Stimulated activated CD8-positive, alpha-beta memory T cell treated with anti-CD3 and anti-CD28 coated beads, Interleukin-12 subunit alpha, Interleukin-12 subunit beta, amount 100 ng/mL, for 4 hours (primary cell): ENCODE data around the gene TJP1.

Experiments used
- DNase-seq: peaks from one replicate; pipeline ENCODE4 v3.0.0-alpha.2; 2020; ENCODE audit warnings: low read depth

The TJP1 gene

DNA sequence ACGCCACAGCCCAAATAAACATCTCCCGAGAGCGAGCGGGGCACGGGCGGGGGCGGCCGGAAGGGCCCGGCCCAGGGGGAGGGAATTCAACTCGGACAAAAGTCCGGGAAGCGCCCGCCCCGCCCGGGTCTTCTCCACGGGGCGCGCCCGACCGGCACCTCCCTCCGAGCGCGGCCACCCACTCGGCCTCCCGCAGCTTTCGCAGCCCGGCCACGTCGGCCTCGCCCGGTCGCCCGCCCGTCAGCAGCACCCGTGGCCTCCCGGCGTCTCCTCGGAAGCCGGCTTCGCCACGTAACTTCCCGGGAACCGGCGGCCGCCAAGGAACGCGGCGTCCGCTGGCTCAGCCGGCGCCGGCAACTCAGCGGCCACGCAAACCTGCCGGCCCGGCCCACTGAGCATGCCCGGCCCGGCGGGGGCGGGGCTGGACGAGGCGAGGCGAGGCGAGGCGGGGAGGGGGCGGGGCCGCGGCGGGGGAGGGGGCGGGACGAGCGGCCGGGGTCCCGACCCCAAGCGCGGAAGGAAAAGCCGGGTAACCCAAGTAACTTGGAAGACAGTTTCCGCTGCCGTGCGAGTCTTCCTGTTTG, at the start of gene TJP1:
TSS of gene TJP1 (minus strand) at position 369 of the 584 bp plus-strand sequence. CDS start 440 bp downstream, outside the sequence.
- DNase-seq: no peak

DNA sequence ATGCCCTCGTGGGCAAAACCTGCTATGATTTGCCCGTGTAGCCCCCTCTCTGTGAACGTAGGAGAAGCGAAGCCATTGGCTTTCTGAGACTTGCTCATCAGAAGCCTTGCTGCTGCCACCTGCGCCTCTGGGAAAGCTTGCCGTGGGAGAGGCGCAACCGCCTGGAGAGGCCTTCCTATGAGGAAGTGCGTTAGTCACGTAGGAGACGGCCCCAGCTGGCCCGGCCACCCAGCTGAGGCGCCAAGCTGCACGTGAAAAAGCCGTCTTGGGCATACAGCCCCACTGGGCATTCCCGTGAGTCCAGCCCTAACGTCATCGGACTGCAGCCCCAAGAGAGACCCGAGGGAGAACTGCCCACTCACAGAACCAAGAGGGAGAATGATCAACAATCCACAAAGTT, 49.1 kb upstream of the TJP1 start:
- no peak for DNase-seq

DNA sequence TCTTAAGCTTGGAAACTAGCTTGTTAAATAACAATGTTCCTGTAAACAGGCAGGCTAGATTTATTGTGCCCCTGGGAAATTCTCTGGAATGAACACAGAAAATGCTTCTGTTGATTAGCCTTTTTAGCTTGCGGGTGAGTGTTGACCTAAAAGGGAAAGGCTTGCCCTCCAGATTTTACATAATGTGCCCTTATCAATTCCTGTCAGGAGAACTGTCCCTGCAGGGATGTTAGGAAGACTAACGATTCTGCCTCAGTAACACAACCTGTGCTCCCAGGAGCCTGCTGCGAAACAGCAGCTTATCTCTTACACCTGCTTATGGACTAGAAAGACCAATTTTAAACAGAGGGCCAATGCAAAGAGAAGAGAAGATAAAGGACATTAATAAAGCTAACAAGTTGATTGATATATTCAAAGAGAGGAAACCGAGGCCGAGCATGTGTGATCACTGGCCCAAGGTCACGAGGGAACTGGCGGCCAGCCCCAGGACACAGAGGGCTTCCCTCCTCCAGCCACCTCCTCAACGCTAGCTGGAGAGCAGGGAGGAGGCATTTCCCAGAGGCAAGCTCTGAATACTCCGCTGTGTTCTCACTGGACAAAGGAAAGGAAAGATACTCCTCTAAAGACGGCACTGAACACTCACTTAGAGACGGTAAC, 48.4 kb upstream of the TJP1 start:
- DNase-seq: no peak

DNA sequence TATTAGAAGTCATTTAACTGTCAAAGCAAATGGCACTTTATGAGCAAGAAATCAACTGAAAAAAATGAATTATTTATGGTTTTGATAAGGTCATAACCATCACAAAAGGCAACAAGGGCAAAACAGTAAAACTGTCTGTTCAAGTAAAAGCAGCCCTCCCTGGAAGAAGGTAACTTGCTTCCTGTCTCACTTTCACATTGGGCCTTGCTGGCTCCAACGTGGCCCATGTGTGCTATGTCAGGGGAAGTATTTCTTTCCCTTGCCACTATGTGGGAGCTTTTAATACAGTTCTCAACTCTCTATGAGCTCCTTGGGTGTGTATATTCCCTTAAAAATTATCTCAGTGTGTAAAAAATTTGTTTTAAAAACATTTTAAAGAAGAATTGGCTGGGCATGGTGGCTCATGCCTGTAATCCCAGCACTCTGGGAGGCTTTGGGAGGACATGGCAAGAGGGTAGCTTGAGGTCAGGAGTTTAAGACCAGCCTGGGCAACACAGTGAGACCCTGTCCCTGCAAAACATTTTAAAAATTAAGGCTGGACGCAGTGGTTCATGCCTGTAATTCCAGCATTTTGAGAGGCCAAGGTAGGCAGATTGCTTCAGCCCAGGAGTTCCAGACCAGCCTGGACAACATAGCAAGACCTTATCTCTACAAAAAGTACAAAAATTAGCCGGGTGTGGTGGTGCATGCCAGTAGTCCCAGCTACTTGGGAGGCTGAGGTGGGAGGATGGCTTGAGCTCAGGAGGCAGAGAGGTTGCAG, 45.2 kb upstream of the TJP1 start:
- DNase-seq: no peak

DNA sequence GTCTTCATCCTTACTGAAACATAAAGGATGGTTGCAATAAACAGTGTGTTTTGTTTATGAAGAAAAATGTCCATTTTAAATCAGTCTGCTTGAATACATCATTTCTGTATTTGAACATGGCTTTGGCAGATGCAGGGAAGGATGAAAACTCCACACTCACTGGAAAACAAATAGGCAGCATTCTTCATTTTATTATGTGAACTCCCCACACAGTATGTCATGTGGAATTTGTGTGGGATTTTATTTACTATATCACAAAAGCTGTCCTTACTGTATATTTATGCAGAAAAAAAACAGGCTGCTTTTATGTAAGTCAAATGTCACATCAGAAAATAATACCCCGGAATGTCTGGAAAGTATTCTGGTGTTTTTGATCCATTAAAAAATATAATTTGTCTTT, 44.1 kb upstream of the TJP1 start:
- DNase-seq: no peak

DNA sequence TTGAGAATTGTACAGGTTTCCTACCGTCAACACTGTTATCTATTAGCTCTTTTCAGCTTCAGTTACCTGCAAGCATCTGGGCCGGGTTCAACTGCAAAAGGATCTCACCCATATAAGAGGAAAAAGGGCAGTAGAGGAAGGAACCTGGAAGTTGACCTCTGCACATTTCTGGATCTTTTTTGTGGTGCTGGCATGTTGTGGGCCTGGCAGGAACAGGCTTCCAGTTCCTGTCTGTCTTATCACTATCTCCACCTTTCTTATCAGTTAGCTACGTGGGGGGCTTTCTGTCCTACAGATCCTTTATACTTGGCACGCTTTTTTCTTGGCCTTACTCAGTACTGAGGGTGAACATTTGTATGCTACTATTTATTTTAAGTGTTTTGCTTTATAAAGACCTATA, 42.2 kb upstream of the TJP1 start:
- no peak for DNase-seq

DNA sequence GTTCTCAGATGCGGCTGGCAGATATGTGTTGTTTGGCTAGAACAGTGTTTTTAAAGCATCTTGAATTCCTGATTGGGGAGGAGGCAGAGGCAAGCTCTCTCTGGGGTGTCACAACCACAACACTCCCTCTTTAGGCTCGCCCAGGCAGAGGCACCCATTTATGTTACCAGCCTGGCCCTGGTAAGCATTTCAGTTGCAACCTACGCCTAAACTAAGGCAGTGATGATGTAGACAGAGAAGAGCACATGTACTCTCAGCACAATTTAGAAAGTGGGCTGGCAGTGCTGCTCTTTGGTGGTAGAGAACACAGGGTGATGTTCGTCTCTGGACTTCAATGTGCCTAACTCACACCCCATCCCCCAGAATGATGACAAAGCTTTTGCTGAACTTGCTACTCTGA, 41.2 kb upstream of the TJP1 start:
- DNase-seq: no peak

DNA sequence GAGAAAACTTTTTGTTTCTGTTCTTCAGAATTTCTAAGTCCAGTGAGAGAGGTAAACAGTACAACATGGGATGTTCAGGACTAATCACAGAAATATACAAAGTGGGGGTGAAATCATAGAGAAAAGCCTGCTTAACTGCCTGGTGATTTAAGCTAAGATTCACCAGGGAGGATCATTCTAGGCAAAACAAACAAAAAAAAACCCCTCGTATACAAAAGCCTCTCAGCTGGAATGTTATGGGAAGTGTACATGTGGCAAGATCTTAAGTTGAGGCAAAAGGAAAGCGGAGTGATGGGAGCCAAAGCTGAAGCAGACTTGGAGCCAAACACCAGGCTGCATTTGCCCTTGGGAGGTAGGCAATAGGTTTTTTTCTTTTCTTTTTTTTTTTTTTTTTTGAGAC, 40.0 kb upstream of the TJP1 start:
- DNase-seq: no peak

DNA sequence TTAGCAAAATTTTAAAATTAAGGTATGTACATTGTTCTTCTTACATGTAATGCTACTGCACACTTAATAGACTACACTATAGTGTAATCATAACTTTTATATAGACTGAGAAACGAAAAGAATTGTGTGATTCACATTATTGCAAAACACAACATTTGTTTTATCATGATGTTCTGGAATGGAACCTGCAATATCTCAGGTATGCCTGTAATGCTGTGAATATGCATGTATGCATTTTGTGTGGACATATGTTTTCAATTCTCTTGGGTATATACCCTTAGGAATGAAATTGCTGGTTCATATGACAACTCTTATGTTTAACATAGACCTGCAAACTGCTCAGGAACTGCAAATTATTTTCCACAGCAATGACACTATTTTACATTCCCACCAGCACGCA, 38.6 kb upstream of the TJP1 start:
- no peak for DNase-seq

DNA sequence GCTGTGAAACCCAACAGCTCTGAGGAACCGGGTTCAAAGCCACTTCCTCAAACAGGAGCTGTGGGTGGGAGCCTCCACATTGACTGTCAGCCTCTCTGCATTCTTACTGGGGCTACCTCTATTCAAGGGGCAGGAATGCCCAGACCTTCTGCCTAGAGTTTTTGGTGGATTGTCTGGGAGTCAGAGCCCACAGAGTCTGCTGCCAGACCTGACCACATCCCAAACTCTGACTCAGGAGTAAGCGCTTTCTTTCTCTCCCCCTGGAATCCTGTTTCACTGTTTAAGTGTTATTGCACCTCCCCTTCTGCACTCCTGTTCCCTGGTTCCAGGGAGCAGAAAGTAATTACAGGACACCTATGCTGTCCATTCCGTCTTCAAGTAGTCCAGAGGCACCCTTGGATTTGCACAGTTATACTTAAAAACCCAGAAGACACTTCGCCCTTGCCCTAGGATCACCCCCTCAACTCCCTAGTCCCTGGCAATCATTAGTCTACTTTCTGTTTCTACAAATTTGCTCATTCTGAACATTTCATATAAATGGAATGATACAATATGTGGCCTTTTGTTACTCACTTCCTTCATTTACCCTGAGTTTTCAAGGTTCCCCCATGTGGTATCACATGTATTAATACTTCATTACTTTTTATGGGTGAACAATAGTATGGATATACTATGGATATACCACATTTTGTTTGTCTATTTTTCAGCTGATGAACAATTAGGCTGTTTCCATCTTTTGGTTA, 37.9 kb upstream of the TJP1 start:
- no peak for DNase-seq

DNA sequence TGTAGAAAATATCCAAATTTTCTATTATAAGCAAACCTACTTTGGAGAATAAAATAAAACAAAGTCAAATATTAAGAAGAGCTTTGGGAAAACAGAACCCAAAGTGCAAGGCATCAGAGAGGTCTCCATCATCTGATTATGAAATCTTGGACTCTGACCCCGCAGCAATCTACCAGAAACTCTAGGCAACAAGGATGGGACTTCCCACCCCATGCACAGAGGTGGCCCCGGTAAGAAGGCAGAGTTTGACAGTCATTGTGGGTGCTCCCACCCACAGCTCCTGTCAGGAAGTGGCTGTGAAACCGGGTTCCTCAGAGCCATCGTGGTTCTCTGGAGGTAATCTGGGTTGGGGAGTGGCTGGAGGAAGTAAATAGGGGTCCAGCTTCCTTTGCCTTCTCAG, 37.0 kb upstream of the TJP1 start:
- no peak for DNase-seq

DNA sequence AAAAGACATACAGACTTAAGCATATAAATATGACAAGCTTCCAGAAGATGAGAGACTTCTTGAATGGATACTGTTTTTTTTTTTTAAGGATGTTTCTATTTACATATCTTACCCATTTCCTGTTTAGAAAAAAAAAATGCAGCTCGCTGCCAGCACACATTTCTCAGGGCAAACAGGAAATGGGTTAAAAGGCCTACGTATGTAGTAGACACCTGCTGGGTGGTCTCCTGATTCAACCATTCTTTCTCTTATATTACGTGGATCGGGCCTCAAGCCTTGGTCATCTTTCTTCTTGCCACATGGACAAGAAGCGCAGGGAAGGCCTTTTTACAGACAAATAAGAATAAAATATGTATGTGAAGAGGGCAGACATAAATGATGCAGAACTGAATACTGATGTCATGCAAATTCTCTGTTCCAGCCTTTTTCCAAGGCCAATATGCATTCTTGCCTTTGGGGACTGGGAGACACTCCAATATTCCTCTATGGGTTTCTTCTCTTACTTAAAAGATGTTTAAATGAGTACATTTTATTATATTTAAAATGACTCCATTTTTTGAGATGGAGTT, 35.0 kb upstream of the TJP1 start:
- DNase-seq: no peak

DNA sequence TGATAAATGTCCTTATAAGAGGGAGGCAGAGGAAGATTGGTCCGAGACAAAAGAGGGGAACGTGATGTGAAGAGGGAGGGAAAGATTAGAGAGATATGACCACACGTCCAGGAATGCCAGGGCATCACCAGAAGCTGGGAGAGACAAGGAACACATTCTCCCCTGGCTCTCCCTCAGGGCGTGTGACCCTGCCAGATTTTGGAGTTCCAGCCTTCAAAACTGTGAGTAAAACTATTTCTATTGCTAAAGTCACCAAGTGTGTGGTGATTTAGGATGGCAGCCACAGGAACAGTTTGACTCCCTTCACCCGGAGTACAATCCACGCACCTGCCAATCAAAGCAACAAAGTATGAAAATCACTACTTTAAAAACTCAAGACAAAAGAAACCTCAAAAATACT, 32.1 kb upstream of the TJP1 start:
- no peak for DNase-seq

DNA sequence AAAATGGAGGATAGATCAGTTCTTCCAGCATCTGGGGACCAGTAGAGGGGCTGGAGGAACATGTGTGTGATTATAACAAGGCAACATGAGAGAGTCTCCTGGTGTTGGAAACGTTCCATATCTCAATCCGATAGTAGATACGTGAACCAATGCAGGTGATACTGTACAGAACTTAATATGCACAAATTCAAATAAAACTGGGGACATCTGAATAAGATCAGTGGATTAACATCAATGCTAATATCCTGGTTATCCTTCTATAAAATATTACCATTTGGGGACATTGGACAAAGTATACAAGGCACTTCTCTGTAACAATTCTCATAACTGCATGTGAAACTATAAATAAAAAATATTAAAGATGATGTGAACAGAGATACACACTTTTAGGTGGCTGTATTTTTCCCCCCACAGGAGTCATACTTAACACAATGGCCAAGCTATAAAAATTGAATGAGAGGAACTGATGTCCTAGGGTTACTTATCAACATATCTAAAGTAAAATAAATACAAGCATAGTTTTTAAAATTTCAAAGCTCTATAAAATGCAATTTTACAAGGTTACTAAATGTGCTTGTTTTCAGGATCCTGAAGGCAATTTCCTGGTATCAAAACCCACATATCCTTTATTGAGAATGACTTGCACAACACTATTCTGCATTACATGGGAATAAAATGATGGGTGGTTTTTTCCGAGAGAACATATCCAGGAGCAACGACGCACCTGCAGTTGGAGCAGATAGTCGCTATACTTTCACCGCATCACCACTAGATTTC, 31.1 kb upstream of the TJP1 start:
- no peak for DNase-seq

DNA sequence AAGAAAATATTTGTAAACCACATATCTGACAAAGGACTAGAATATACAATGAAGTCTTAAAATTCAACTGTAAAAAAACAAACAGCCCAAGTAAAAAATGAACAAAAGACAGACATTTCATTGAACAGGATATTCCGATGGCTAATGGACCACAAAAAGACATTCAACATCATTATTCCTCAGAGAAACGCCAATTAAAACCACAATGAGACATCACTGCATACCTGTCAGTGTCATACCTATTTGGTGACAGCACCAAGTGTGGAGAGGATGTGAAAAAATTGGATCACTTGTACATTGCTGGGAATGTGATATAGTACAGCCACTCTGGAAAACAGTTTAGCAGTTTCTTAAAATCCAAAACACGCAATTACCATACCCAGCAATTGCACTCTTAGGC, 29.9 kb upstream of the TJP1 start:
- DNase-seq: no peak

DNA sequence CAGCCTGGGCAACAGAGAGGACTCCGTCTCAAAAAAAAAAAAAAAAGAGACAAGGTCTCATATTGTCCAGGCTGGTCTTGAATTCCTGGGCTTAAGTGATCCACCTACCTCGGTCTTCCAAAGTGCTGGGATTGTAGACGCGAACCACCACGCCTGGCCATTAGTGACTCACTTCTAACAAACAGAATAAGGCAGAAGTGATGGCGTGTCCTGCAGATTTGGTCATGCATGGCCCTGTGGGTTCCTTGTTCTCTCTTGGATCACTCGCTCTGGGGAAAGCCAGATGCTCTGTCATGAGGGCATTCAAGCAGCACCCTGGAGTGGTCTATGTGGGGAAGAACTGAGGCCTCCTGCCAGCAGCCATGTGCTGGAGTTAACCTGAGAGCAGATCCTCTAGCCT, 27.4 kb upstream of the TJP1 start:
- DNase-seq: no peak

DNA sequence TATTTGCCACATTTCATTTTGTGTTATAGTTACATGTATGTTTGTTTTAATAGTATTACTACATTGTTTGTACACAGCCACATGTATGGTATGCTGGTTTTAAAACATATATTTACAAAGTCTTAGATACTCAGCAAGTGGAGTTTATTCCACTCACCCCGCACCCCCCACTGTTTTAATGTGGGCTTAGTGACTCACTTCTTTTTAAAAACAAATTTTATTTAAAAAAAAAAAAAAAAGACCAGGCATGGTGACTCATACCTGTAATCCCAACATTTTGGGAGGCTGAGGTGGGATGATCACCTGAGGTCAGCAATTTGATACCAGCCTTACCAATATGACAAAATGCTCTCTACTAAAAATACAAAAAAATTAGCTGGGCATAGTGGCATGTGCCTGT, 26.9 kb upstream of the TJP1 start:
- DNase-seq: no peak

DNA sequence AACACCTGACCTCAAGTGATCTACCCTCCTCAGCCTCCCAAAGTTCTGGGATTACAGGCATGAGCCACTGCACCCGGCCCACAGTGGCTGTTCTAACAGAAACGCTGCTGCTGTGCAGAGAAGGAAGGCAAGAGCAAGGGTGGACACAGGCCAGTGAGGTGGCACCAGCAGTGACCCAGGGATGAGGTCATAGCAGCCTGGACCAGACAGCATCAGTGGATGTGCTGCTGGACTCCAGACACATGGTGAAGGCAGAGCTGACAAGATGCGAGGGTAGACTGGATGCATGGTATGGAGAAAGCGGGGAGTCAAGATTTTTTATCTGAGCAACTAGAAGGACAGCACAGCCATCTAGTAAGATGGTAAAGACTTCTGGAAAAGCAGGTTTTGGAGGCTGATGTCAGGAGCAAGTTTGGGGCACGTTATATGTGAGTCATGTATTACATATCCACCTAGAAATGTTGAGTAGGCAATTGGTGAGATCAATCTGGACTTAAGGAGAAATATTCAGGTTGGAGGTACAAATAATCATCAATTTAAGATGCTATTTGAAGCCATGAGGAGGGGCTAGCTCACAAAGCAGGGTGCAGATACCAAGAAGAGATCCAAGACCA, 22.1 kb upstream of the TJP1 start:
- DNase-seq: no peak

DNA sequence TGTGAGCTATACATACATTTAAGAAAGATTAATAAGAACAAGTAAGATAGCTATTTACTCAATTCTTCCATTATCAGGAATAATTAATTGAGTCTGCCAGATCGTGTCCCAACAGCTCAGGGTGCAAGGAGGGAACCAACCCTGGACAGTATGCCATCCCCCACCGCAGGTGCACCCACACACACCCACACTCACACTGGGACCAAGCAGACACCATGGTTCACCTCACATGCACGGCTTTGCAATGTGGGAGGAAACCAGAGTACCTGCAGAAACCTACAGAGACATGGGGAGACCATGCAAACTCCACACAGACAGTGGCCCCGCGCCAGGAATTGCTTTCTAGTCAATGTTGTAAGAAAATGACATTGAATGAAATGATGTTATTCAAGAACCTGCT, 20.0 kb upstream of the TJP1 start:
- DNase-seq: no peak

DNA sequence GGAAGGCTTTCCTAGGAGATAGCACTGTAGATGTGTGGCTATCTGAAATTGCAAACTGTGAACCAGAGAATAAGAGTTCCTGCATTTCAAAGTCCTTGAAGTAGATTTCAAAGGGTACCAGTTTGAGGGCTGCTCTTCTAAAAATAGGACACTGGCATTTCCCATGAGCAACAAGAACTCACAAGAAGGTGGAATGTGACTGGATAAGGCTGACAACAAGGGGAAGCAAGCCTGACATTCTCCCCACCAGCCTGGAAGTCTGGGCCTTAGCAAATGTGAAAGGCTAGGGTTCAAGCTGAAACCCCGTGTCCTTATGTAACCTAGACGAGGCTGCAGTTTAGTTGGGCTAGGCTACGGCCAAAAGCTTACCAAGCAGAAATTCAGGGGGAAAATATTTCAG, 18.7 kb upstream of the TJP1 start:
- DNase-seq: no peak

DNA sequence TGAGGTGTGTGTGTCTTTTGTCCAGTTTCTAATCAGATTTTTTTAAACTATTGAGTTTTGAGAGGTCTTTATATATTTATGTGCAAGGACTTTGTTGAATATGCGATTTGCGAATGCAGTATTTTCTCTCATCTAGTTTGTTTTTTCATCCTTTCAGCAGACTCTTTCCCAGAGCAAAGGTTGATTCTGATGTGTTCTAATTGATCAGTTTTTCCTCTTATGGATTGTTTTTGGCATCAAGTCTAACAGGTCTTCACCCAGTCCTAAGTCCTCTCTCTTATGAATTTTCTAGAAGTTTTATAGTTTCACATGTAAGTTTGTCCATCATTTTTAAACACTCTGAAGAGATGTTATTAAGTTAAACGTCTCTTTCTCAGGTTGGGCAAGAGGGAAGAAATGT, 17.8 kb upstream of the TJP1 start:
- DNase-seq: no peak
